Prostate gland (tissue), 2 donors: Measurements from ENCODE around the gene GSK3A. TPM values are rescaled to one million over a fixed set of nuclear protein-coding genes. Genes with fewer than 3 reads are reported as not detected.

ENCODE experiments used
- DNase-seq: peaks from one replicate; pipeline ENCODE4 v3.0.0-alpha.2; 2019; ENCODE audit warnings: low spot score
- H3K27ac ChIP-seq, 2 donors: fragments of 200-600 bp; sonication (generic); 2 replicates each; pipeline ENCODE4 v1.5.1; 2017 to 2019
- H3K27me3 ChIP-seq: fragments of 200-600 bp; sonication (generic); replicated peaks from 2 replicates; pipeline ENCODE4 v1.5.1; 2019; ENCODE audit not compliant: insufficient read depth
- H3K36me3 ChIP-seq, 2 donors: fragments of 200-600 bp; sonication (generic); 1 replicate in 1 of 2; 2 replicates in 1 of 2; pipeline versions ENCODE4 v1.5.1 to v1.8.1; 2017 to 2019
- H3K4me1 ChIP-seq: fragments of 200-600 bp; sonication (generic); replicated peaks from 2 replicates; pipeline ENCODE4 v1.5.1; 2019
- H3K4me3 ChIP-seq, 2 donors: fragments of 200-600 bp; sonication (generic); 2 replicates each; pipeline ENCODE4 v1.5.1; 2017 to 2019
- H3K9me3 ChIP-seq: fragments of 200-600 bp; sonication (generic); 2 replicates; pipeline ENCODE4 v1.5.1; 2017
- POLR2A ChIP-seq: fragments of 450-650 bp; IDR thresholded peaks from one replicate; pipeline ENCODE4 v1.6.1; 2016; ENCODE audit warnings: antibody characterized with exemption, mild to moderate bottlenecking
- POLR2AphosphoS5 ChIP-seq: sonication (generic); formaldehyde crosslinking; IDR thresholded peaks from one replicate; pipeline ENCODE4 v1.6.1; 2017; ENCODE audit warnings: antibody characterized with exemption
- WGBS: methylation state at CpG from one replicate; pipeline ENCODE4 v1.1.5; 2018; 5-methylcytosine and 5-hydroxymethylcytosine counted together
- intact Hi-C: fragments of 100-400 bp; cut with DNase I; formaldehyde crosslinking; loops from one replicate; pipeline ENCODE4 v1.14.2; 2022
- total RNA-seq, 2 donors: library from RNA; depleted of rRNA; stranded (reverse); fragments of >200 nt; gene quantifications; one replicate each; pipeline ENCODE4 v1.1.0, GENCODE V29; 2016
- TF ChIP-seq, protein P1 (sequence below), 4 experiments: fragments of 200-600 bp in 2 of 4; fragments of 450-650 bp in 2 of 4; sonication (generic) in 2 of 4; IDR thresholded peaks; 1 replicate in 3 of 4; 2 replicates in 1 of 4; pipeline ENCODE4 v1.5.1; 2016 to 2019; ENCODE audit warnings: antibody characterized with exemption in 4 of 4, mild to moderate bottlenecking in 2 of 4, moderate library complexity in 2 of 4

Gene GSK3A
- total RNA-seq, 2 donors from 2014 or later, result 37.1 to 61.6 TPM

DNA sequence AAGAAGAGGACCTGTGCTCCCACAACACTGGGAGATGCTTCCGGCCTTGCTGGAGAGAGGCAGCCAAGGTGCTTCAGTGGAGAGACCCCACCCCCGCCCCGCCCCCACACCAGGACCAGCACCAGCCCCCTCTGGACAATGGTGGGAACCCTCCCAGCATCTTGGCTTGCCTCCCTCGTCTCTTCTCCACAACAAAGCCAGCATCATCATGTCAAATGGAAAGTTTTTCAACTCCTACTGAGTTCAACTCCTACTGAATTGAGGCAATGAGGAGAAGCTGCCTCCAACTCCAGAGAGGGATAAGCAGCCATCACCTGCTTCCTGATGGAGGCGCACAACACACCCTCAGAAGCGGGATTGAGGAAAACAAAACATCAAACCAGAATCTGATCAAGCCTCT lies 37.7 kb downstream of the GSK3A start:
- Histone ChIP-seq H3K27ac (no peak overlapping the region), H3K27me3 (no peaks in the 10 kb centered on the region), H3K9me3 (no peaks in the 10 kb centered on the region), H3K4me1 (no peaks in the 10 kb centered on the region), H3K4me3 (no peak overlapping the region), H3K36me3 (peaks cover 4 to 19% of the 10 kb centered on the region in 2 donors)
- TF ChIP-seq, protein P1, sequence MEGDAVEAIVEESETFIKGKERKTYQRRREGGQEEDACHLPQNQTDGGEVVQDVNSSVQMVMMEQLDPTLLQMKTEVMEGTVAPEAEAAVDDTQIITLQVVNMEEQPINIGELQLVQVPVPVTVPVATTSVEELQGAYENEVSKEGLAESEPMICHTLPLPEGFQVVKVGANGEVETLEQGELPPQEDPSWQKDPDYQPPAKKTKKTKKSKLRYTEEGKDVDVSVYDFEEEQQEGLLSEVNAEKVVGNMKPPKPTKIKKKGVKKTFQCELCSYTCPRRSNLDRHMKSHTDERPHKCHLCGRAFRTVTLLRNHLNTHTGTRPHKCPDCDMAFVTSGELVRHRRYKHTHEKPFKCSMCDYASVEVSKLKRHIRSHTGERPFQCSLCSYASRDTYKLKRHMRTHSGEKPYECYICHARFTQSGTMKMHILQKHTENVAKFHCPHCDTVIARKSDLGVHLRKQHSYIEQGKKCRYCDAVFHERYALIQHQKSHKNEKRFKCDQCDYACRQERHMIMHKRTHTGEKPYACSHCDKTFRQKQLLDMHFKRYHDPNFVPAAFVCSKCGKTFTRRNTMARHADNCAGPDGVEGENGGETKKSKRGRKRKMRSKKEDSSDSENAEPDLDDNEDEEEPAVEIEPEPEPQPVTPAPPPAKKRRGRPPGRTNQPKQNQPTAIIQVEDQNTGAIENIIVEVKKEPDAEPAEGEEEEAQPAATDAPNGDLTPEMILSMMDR (IDR thresholded peaks at IDR 0.05), result no peak
- TF ChIP-seq POLR2A (no peak), POLR2AphosphoS5 (no peak)
- intact Hi-C loops, result no loop called here
- WGBS, result 89% methylated on average over 6 of the region's 6 CpGs
- DNase-seq, result no peak

DNA sequence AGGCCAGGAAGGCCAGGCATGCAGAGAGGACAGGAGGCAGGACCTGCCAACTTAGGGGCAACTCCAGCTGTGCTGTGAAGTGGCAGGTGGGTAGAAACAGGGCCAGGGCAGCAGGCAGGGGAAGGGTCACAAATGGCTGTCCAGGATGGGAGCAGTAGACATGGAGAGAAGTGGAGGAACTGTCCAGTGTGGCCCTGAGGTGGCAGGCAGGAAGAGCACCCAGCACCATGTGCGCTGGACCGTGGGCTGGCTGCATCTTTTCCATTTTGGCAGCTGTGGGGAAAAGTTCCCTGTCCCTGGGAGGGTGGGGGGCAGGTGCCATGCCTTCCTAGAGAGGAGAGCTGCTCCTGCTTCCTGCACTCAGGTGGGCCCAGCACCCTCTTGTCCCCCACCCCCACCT lies 38.7 kb downstream of the GSK3A start:
- no peaks in the 10 kb centered on the region for H3K4me1 ChIP-seq

DNA sequence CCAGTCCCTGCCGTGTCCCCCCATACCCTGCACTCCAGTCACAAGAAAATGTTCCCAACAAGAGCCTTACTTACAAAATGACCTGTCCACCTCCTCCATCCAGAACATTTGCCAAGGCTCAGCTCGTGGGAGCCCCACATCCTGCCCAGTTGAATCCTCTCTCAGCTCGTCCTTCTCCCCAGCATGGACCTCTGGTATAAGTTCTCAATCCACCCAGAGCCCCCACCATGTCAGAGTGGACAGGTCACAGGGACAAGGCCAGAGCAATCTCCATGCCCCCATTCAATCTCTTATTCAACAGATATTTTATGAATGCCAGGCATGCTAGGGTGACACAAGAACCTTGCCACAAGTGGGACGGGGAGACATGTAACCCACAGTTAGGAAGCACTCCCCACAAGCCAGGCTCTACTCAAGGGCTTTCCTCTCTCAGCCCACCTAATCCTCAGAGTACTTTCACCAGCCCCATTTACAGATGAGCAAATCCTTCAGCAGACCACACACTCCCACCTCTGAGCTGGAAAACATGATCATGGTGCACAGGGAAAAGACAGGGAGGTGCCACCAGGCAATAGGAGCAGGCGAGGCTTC lies 40.0 kb downstream of the GSK3A start:
- H3K36me3 ChIP-seq, result peaks cover 8 to 11% of the 10 kb centered on the region in 2 donors
- H3K27ac ChIP-seq, result no peak overlapping the region
- H3K4me3 ChIP-seq, result no peak overlapping the region
- intact Hi-C loops, result no loop called here
- TF ChIP-seq POLR2AphosphoS5 (no peak), POLR2A (no peak)
- TF ChIP-seq, protein P1 (IDR thresholded peaks at IDR 0.05), result no peak
- no peak for DNase-seq
- H3K27me3 ChIP-seq, result no peaks in the 10 kb centered on the region
- no peaks in the 10 kb centered on the region for H3K4me1 ChIP-seq
- no peaks in the 10 kb centered on the region for H3K9me3 ChIP-seq
- 81% methylated on average over 5 of the region's 5 CpGs for WGBS

More for the DNA sequence above, 38.7 kb downstream of the GSK3A start:
- DNase-seq, result no peak
- Histone ChIP-seq H3K27me3 (no peaks in the 10 kb centered on the region), H3K9me3 (no peaks in the 10 kb centered on the region), H3K36me3 (peaks cover 5 to 17% of the 10 kb centered on the region in 2 donors), H3K27ac (no peak overlapping the region), H3K4me3 (no peak overlapping the region)
- TF ChIP-seq POLR2AphosphoS5, result no peak
- TF ChIP-seq, protein P1 (IDR thresholded peaks at IDR 0.05), result no peak
- intact Hi-C loops, result no loop called here
- 96% methylated on average over 2 of the region's 2 CpGs for WGBS

DNA sequence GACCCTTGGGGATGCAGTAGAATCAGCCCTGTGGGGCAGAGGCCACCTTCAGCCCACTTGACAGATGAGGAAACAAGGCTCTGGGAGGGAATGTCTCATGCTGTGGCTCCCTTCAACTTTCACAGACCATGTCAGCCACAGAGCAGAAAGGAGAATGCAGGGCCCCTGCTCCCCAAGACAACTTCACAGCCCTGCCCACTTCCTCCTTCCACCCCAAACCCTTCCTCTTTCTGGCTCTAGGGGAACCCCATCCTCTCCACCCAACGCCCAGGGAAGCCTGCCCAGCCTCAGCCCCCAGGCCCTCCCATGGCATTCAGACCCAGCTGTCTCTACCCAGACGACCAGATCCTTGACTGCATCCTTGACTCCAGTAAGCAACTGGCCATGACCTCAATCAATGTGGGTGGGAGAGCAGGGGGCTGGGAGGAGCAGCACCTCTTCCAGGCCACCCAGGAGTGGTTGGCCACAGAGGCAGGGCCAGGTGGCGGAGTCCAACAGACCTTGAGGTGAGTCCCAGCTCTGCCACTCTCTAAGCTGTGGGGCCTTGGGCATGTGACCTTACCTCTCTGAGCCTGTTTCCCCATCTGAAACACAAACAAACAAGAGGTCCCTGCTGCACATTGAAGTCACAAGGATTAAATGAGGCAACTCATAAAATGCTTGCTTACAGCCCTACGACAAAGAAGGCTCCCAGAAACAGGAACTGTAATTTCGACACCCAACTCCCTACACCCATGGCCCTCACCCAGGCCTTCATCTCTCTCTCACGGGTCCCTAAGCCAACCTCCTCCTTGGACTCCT lies 40.7 kb downstream of the GSK3A start:
- Histone ChIP-seq H3K4me1 (no peaks in the 10 kb centered on the region), H3K36me3 (peaks cover 8 to 11% of the 10 kb centered on the region in 2 donors), H3K4me3 (no peak overlapping the region), H3K27ac (no peak overlapping the region), H3K9me3 (no peaks in the 10 kb centered on the region), H3K27me3 (no peaks in the 10 kb centered on the region)
- TF ChIP-seq POLR2A (no peak), POLR2AphosphoS5 (no peak)
- TF ChIP-seq, protein P1 (IDR thresholded peaks at IDR 0.05), result no peak
- 63% methylated on average over 6 of the region's 6 CpGs for WGBS
- no peak for DNase-seq
- intact Hi-C loops, result no loop called here
